HG03097 (cell line): ENCODE measurements around the gene UBR2.
A peak's percentile ranks its signal among the peaks of the same experiment; 100 is the strongest.
"Not testable (repeated sequence)": the region's sequence is repeated elsewhere in the genome, so short reads cannot be mapped to it uniquely, and the experiment has no call there.

Experiments
- ATAC-seq: cut with Tn5 transposase; IDR thresholded peaks from one replicate; pipeline ENCODE4 v1.9.1; 2021; ENCODE audit not compliant: unreplicated experiment, low FRiP score

Gene UBR2

DNA sequence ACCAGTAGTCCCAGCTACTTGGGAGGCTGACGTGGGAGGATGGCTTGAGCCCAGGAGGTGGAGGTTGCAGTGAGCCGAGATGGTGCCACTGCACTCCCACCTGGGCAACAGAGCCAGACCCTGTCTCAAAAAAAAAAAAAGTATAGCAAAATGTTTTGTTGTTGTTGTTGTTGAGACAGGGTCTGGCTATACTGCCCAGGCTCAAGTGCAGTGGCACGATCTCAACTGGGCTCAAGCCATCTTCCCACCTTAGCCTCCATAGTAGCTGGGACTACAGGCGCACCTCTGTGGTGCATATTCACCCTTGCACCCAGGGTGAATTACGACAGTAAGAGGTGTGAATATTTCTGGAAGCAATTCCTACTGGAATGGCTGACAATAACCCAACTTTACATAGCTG, 11.4 kb upstream of the UBR2 start:
- ATAC-seq: no peak

DNA sequence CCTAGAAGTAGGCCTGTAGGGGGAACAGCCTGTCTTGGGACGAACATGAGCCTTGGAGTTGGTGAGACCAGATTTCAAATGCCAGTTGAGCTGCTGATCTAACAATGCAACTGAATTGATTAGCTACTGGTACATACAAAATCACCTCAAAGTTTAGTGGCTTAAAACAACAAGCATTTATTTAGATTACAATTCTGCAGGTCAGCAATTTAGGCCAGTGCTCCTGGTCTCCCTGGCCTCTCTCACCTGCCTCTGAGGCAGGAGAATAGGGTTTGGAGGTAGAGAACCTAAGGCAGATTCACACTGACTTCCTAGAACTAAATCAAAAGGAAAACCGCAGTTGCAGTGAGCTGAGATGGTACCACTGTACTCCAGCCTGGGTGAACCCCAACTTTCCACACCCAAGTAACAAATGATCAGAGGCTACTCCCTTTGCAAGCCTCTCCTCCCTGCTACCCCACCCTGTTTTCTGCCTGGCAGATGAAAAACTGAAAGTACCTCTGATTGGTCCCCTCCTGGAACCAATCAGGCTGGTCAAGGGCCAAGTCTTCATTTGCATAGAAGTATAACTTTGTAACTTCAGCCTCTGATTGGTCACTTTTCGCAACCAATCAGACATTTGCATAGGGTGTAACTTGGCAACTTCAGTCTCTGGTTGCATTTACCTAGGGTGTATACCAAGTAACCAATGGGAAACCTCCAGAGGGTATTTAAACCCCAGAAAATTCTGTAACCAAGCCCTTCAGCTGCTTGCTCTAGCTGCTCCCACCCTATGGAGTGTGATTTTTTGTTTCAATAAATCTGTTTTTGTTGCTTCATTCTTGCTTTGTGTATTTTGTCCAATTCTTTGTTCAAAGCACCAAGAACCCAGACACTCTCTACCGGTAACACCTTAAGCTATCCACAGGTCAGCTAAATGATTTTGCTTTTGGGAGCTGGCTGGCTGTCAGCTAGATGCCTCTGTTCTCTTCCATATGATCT, 8.1 kb upstream of the UBR2 start:
- ATAC-seq: no peak

DNA sequence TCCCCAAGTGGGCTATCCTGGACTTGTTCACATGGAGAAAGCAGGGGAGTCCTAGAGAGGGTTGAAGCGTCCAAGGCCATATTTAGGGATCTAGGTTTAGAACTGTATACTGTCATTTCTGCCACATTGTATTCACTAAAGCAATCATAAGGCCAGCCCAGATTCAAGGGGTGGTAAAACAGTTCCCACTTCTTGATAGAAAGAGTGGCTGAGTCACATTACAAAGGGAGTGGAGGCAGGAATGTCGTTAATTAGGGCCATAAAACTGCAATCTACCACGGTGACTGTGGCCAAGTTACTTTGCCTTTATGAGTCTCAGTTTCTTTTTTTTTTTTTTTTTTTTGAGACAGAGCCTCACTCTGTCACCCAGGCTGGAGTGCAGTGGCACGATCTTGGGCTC, 7.4 kb upstream of the UBR2 start:
- no peak for ATAC-seq

DNA sequence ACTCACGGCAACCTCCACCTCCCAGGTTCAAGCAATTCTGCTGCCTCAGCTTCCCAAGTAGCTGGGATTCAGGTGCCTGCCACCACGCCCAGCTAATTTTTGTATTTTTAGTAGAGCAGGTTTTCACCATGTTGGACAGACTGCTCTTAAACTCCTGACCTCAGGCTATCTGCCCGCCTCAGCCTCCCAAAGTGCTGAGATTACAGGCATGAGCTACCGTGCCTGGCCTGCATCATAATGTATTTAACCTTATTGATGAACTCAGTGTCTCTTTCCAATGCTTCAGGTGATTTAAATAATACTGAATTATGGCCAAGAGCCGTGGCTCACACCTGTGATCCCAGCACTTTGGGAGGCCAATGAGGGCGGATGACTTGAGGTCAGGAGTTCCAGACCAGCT, 4.6 kb upstream of the UBR2 start:
- ATAC-seq: not testable (repeated sequence)

DNA sequence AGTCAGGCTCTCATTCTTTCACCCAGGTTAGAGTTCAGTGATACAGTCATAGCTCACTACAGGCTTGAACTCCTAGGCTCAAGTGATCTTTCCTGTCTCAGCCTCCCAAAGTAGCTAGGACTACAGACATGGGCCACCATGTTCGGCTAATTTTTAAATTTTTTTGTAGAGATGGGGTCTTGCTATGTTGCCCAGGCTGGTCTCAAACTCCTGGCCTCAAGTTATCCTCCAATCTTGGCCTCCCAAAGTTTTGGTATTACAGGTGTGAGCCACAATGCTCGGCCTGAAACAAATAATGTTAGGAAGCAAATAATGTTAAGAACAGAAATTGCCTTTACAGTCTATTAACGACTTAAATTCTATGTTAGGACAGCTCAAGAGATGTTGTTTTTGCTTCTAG, 1.8 kb upstream of the UBR2 start:
- no peak for ATAC-seq

DNA sequence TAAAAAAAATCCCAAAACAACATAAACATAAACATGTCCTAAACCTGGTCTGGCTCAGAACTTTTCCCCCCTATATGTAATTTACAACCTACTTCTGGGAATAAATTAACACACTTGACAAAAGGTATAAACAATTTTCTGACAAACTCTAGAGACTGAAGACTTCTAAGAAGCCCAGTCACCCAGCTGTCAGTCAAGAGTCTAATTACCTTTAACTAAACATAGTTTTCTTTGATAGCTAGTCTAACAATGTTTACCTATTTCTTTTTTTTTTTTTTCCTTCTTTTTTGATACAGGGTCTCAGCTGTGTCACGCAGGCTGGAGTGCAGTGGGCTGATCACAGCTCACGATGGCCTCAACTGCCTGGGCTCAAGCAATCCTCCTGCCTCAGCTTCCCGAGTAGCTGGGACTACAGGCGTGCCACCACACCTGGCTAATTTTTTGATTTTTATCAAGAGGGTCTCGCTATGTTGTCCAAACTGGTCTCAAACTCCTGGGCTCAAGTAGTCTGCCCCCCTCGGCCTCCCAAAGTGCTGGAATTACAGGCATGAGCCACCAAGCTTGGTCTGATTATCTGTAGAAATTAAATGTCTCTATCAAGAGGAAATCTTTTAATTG, 932 bp upstream of the UBR2 start:
- no peak for ATAC-seq

DNA sequence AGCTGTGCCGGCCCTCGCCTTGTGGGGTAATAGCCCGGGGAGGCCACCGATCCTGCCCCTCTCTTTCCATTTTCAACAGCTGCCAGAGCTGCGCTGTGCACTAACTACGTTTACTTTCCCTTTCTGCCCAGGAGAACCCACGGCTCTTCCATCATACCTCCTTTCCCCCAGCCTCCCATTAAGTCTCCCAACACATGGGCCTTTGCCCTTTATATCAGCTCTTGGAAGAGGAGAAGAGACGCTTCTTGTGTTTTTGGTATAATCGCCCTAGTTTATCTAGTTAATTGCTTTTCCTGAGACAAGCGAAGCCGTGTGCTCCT, 637 bp downstream of the UBR2 start:
- peak; percentile 20 for ATAC-seq

DNA sequence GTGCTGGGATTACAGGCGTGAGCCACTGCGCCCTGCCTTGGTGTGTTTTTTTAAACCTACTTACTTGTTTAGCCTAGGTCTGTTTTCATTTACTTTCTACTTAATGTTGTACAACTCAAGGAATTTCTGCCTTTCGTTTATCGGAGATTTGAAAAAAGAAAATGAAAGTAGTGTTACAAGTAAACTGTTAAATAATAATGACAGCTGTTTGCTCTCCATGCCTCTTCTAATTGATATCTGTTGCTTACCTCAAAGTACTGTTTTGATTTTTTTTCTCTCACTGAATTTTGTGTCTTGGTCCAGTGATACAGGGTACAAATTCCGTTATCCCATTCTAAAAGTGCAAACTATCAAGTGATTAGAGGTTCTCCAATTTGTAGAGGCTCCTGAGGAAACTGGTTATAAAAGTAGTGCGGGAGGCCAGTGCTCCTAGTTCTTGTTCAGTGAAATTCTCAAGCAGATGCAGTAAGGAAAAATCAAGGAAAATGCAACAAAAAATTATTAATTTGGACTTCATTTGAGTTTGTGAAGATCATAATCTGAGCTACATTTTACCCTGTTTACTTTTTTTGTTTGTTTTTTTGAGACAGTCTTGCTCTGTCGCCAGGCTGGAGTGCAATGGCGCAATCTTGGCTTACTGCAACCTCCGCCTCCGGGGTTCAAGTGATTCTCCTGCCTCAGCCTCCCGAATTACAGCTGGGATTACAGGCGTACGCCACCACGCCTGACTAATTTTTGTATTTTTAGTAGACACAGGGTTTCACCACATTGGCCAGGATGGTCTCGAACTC, 2.2 kb downstream of the UBR2 start:
- ATAC-seq: no peak

DNA sequence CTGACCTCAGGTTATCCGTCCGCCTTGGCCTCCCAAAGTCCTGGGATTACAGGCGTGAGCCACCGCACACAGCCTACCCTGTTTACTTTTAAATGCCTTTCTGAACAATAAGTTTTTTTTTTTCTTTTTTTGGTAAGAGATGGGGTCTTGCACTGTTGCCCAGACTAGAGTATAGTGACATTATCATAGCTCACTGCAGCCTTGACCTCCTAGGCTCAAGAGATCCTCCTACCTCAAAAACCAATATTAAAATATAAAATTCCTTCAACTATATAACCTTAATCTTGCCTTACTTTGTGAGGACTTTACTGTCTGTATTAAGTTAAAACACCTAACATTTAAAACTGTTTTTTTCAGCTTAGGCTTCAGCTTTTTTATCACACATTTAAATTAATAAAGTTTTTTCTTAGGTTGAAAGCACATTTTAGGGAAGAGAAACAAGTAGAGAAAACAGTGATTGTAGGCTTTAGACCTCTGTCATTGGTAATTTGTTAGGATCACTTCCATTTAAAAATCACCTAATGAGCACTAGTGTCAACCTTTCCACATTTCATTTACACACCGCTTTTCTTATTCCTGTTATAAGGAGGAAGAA, 2.9 kb downstream of the UBR2 start:
- no peak for ATAC-seq

DNA sequence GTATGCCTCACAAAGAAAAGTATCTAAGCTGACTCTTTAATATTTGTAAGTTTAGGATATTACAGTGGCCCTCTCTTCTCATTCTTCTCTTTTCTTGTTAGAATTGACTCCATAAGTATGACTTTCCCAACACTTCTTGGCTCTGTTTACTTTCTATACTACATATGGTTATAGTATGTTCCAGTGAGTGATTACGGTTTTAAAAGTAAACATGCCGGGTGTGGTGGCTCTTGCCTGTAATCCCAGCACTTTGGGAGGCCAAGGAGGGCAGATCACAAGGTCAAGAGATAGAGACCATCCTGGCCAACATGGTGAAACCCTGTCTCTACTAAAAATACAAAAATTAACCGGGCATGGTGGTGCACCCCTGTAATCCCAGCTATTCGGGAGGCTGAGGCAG, 3.4 kb downstream of the UBR2 start:
- not testable (repeated sequence) for ATAC-seq

DNA sequence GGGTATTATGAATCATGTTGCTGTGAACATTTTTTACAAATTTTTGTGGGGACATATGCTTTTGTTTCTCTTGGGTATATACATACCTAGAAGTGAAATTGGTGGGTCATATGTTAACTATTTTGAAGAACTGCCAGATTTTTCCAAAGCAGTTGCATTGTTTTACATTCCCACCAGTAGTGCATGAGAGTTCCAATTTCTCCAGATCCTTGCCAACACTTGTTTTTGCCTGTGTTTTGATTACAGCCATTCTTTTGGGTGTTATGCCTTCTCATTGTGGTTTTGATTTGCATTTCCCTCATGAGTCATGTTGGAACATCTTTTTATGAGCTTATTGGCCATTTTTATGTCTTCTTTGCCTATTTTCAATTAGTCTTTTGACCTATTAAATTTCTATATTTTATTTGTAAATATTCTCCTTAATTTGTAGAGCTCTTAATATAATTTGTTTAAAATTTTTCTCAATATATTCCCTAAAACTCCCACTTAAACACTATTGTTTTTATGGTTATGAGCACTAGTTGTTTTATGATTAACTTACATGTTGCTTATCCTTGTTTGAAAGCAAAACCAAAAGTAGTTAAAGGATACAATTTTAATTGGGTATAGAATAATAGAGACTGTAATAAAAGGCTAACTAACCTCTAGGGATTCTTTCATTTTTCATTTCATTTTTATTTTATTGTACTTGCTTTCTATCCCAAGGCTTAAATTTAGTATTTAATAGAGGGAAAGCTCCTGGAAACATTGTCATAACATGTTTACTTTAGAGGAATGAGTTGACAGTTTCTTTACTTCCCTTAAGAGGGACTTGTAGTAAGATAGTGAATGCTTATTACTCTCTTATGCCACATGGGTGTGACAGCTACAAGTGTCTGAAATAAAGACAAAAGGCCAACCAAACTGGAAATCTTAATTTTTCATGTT, 5.5 kb downstream of the UBR2 start:
- ATAC-seq: no peak

DNA sequence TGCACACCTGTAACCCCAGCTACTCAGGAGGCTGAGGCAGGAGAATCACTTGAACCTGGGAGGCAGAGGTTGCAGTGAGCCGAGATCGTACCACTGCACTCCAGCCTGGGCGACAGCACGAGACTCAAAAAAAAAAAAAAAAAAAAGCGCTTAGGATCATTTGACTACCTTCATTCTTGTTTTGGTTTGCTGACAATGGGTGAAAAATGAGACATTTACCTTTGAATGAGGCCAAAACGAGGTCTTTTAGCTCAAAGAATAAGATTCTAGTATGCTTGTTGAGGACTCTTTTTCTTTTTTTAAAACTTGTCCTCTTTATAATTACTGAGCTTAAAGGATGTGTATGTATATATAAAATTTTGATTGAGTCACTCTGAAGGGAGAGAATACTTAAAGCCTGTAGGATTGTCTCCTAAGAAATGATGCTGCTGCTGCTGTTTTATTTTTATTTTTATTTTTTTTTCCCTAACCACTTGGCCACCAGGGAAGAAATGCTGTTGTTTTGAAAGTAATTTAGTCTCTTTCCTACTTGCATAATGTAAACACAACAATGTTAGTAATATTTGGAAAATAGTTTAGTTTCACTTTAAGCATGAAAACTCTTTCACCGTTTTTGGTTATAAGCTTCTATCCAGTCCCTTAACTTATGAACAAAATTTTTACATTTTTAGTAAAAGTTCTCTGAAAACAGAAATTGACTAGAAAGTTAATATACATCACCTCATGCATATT, 7.9 kb downstream of the UBR2 start:
- peak; percentile 25 for ATAC-seq

DNA sequence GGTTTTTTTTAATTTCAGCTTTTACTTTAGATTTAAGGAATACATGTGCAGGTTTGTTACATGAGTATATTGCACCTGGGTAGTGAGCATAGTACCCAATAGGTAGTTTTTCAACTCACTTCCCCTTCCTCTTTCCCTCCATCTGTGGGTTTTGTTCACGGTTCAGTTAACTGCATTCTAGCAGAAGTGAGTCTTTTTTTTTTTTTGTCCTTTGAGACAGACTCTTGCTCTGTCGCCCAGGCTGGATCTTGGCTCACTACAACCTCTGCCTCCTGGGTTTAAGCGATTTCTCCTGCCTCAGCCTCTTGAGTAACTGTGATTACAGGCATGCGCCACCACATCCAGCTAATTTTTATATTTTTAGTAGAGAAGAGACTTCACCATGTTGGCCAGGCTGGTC, 8.7 kb downstream of the UBR2 start:
- ATAC-seq: peak; percentile 53

DNA sequence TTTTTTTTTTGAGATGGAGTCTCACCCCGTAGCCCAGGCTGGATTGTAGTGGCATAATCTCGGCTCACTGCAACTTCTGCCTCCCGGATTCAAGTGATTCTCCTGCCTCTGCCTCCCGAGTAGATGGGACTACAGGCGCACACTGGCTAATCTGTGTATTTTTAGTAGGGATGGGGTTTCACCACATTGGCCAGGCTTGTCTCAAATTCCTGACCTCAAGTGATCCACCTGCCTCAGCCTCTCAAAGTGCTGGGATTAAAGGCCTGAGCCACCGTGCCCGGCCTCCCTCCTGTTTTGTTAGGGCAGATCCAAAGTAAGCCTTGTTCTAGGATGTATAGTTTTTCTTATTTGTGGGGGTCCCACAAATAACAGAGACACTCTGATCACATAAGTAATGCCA, 12.7 kb downstream of the UBR2 start:
- ATAC-seq: not testable (repeated sequence)

DNA sequence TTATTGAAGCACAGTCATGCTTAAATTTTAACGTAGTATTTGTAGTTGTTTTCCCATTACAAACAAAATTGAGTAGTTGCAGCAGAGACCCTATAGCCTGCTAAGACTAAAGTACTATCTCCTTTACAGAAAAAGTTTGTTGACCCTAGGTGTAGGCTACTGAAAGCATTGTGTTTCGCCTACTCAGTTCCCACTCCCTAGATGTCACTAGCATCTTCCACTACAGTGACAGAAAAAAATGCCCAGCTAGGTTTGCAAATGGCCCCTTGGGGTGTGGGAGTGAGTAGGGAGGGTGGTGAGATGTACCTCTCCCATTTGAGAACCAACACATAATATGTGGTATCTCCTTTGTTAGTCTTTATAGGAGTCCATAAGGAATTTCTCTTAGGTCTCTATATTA, 34.5 kb downstream of the UBR2 start:
- ATAC-seq: no peak

DNA sequence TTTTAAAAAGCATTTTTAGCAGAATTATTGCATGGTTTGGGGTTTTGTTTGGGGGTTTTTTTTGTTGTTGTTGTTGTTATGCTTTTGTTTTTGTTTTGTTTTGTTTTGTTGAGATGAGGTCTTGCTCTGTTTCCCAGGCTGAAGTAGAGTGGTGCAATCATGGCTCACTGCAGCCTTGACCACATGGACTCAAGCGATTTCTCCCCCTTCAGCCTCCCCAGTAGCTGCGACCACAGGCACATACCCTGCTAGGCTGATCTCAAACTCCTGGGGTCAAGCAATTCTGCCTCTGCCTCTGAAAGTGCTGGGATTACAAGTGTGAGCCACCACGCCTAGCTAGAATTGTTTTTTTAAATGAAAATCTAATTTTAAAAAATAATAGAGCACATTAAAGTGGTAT, 35.7 kb downstream of the UBR2 start:
- no peak for ATAC-seq

DNA sequence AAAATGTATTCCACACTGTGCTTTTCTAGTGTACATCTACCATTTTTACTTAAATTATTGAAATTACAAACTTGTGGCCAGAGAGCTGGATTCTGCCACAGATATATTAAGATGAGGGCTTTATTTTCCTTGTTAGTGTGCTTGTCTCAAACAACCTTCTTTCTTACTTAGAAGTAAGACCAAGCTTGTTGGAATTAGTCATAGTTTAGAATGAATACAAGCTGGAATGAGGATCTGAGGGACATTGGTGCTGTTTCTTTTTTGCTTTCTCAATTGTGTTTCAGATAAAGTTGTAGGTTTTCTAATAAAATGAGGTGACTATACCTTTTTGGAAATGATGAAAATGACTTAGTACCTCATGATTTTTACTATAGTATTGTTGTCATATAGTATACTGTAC, 40.3 kb downstream of the UBR2 start:
- ATAC-seq: no peak

DNA sequence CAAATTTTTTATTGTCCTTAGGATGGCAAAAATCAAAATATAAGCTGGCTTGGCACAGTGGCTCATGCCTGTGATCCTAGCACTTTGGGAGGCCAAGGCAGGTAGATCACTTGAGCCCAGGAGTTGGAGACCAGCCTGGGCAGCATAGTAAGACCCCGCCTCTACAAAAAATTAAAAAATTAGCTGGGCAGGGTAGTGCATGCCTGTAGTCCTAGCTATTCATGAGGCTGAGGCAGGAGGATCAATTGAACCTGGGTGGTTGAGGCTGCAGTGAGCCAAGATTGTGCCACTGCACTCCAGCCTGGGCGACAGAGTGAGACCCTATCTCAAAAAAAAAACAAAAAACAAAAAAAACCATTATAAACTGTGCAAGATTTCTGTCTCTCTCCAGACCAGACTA, 40.9 kb downstream of the UBR2 start:
- not testable (repeated sequence) for ATAC-seq

DNA sequence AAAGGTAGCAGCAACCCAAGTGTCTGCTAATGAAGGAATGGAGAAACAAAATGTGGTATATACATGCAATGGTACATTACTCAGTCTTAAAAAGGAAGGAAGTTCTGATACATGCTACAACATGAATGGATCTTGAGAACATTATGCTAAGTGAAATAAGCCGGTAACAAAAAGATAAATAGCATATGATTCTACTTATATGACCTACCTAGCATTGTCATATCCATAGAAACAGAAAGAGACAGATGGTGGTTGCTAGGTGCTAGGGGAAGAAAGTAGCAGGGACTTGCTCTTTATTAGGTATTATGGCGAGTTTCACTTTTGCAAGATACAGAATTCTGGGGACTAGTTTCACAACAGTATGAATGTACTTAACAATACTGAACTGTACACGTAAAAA, 46.6 kb downstream of the UBR2 start:
- no peak for ATAC-seq
